Trophoblast cell (in vitro differentiated cells and primary cell): ENCODE results near the gene F10.

Experiments
- DNase-seq, 2 donors: peaks; one replicate each; pipeline ENCODE4 v3.0.0-alpha.2; 2016
- H2AFZ ChIP-seq: 2 replicates; pipeline ENCODE4 v1.6.1; 2013; ENCODE audit warnings: low read length, moderate library complexity, mild to moderate bottlenecking; ENCODE audit not compliant: insufficient read depth, poor library complexity
- H2AK5ac ChIP-seq: 2 replicates; pipeline ENCODE4 v1.6.1; 2013; ENCODE audit warnings: mild to moderate bottlenecking, low read length
- H2BK120ac ChIP-seq: 2 replicates; pipeline ENCODE4 v1.6.1; 2013; ENCODE audit warnings: low read length, mild to moderate bottlenecking, moderate library complexity; ENCODE audit not compliant: insufficient read depth, poor library complexity
- H2BK12ac ChIP-seq: 2 replicates; pipeline ENCODE4 v1.6.1; 2013; ENCODE audit warnings: mild to moderate bottlenecking, low read length, moderate library complexity
- H2BK5ac ChIP-seq: 2 replicates; pipeline ENCODE4 v1.6.1; 2013; ENCODE audit warnings: low read length, low read depth, moderate library complexity, mild to moderate bottlenecking; ENCODE audit not compliant: poor library complexity
- H3K14ac ChIP-seq: 2 replicates; pipeline ENCODE4 v1.6.1; 2013; ENCODE audit warnings: mild to moderate bottlenecking, low read length
- H3K18ac ChIP-seq: 2 replicates; pipeline ENCODE4 v1.6.1; 2013; ENCODE audit warnings: mild to moderate bottlenecking, low read length
- H3K23ac ChIP-seq: 2 replicates; pipeline ENCODE4 v1.6.1; 2013; ENCODE audit warnings: low read length
- H3K27ac ChIP-seq: 2 replicates; pipeline ENCODE4 v1.5.1; 2013; ENCODE audit warnings: low read depth, mild to moderate bottlenecking, inconsistent platforms, low read length, moderate library complexity
- H3K27me3 ChIP-seq: 2 replicates; pipeline ENCODE4 v1.6.1; 2013; ENCODE audit warnings: inconsistent platforms, mild to moderate bottlenecking, low read length, moderate library complexity; ENCODE audit not compliant: insufficient read depth
- H3K36me3 ChIP-seq, 2 experiments: 1 replicate in 1 of 2; 2 replicates in 1 of 2; pipeline ENCODE4 v1.6.1; 2013; ENCODE audit warnings: low read length in 2 of 2, mild to moderate bottlenecking in 2 of 2, moderate library complexity in 1 of 2; ENCODE audit not compliant: insufficient read depth in 2 of 2, control insufficient read depth in 1 of 2
- H3K4ac ChIP-seq: 2 replicates; pipeline ENCODE4 v1.6.1; 2013; ENCODE audit warnings: low read depth, mild to moderate bottlenecking, low read length, moderate library complexity
- H3K4me1 ChIP-seq, 2 experiments: 1 replicate in 1 of 2; 2 replicates in 1 of 2; pipeline ENCODE4 v1.6.1; 2013; ENCODE audit warnings: low read length in 2 of 2, mild to moderate bottlenecking in 2 of 2, moderate library complexity in 1 of 2; ENCODE audit not compliant: insufficient read depth in 2 of 2, control insufficient read depth in 1 of 2
- H3K4me2 ChIP-seq: 2 replicates; pipeline ENCODE4 v1.6.1; 2013; ENCODE audit warnings: inconsistent platforms, mild to moderate bottlenecking, low read length, moderate library complexity
- H3K4me3 ChIP-seq: 2 replicates; pipeline ENCODE4 v1.5.1; 2013; ENCODE audit warnings: mild to moderate bottlenecking, low read depth, low read length, inconsistent platforms
- H3K79me1 ChIP-seq: one replicate; pipeline ENCODE4 v1.6.1; 2013; ENCODE audit warnings: low read length
- H3K79me2 ChIP-seq: 2 replicates; pipeline ENCODE4 v1.6.1; 2013; ENCODE audit warnings: low read length, mild to moderate bottlenecking; ENCODE audit not compliant: control insufficient read depth, insufficient read depth, poor library complexity
- H3K9ac ChIP-seq: 2 replicates; pipeline ENCODE4 v1.6.1; 2013; ENCODE audit warnings: mild to moderate bottlenecking, low read length
- H3K9me3 ChIP-seq: 2 replicates; pipeline ENCODE4 v1.6.1; 2013; ENCODE audit warnings: low read depth, mild to moderate bottlenecking, control low read depth, inconsistent platforms, low read length; ENCODE audit not compliant: insufficient read depth
- H4K12ac ChIP-seq: 2 replicates; pipeline ENCODE4 v1.6.1; 2013; ENCODE audit warnings: low read depth, mild to moderate bottlenecking, low read length, moderate library complexity
- H4K8ac ChIP-seq: 2 replicates; pipeline ENCODE4 v1.6.1; 2013; ENCODE audit warnings: low read depth, mild to moderate bottlenecking, low read length, moderate library complexity
- H4K91ac ChIP-seq: one replicate; pipeline ENCODE4 v1.6.1; 2013; ENCODE audit warnings: low read depth, mild to moderate bottlenecking, low read length, moderate library complexity
- WGBS: extraction: QIAGEN DNeasy Blood & Tissue Kit; methylation state at CpG from one replicate; pipeline ENCODE4 v1.1.7; 2013; ENCODE audit warnings: missing lambda C conversion rate; ENCODE audit not compliant: insufficient read length, insufficient coverage; ENCODE audit errors: extremely low coverage; 5-methylcytosine and 5-hydroxymethylcytosine counted together

F10 gene

GRCh38 chr13:113137691-113138298 lies 15.2 kb downstream of the F10 start:
- Histone ChIP-seq H3K4me2 (no peak overlapping the region), H2AFZ (no peak overlapping the region), H2AK5ac (no peak overlapping the region), H3K4me1 (no peaks in the 10 kb centered on the region), H3K4me3 (no peak overlapping the region), H3K27ac (no peak overlapping the region), H3K27me3 (no peaks in the 10 kb centered on the region), H2BK5ac (no peak overlapping the region), H3K36me3 (no peaks in the 10 kb centered on the region), H3K9me3 (peaks cover 2% of the 10 kb centered on the region), H3K79me2 (no peaks in the 10 kb centered on the region), H4K91ac (no peak overlapping the region), H3K79me1 (no peaks in the 10 kb centered on the region), H4K12ac (no peak overlapping the region), H3K9ac (no peak overlapping the region), H3K4ac (no peak overlapping the region), H2BK120ac (no peak overlapping the region), H4K8ac (no peak overlapping the region), H3K18ac (no peak overlapping the region), H3K14ac (no peak overlapping the region), H3K23ac (no peak overlapping the region), H2BK12ac (no peak overlapping the region)
- no peak for DNase-seq
- WGBS = no CpG with 5 or more reads among the region's 11 CpGs

- no peak overlapping the region for H3K23ac ChIP-seq
- no peak overlapping the region for H3K27ac ChIP-seq
- H3K4ac ChIP-seq = no peak overlapping the region
- H4K12ac ChIP-seq = no peak overlapping the region
- no peaks in the 10 kb centered on the region for H3K79me2 ChIP-seq
- H3K36me3 ChIP-seq = no peaks in the 10 kb centered on the region
- H3K14ac ChIP-seq = no peak overlapping the region
- H3K4me1 ChIP-seq = no peaks in the 10 kb centered on the region
- H2BK12ac ChIP-seq = no peak overlapping the region
- no peak overlapping the region for H2BK5ac ChIP-seq
- no peak overlapping the region for H2AFZ ChIP-seq
- no peak overlapping the region for H3K4me2 ChIP-seq
- DNase-seq = no peak
- no peaks in the 10 kb centered on the region for H3K79me1 ChIP-seq
- no peak overlapping the region for H4K8ac ChIP-seq
- no CpG with 5 or more reads among the region's 16 CpGs for WGBS
- no peaks in the 10 kb centered on the region for H3K27me3 ChIP-seq
- H2AK5ac ChIP-seq = no peak overlapping the region
- H3K9me3 ChIP-seq = peaks cover 2% of the 10 kb centered on the region
- no peak overlapping the region for H3K18ac ChIP-seq
- no peak overlapping the region for H4K91ac ChIP-seq
- H3K4me3 ChIP-seq = no peak overlapping the region
- no peak overlapping the region for H3K9ac ChIP-seq
- no peak overlapping the region for H2BK120ac ChIP-seq
Observed at GRCh38 chr13:113138792-113139551, 16.4 kb downstream of the F10 start.

GRCh38 chr13:113139577-113139976 lies 17.0 kb downstream of the F10 start:
- no peak overlapping the region for H2BK120ac ChIP-seq
- H3K14ac ChIP-seq = no peak overlapping the region
- no peaks in the 10 kb centered on the region for H3K36me3 ChIP-seq
- no peak overlapping the region for H3K27ac ChIP-seq
- no CpG with 5 or more reads among the region's 5 CpGs for WGBS
- H3K4me3 ChIP-seq = no peak overlapping the region
- H4K12ac ChIP-seq = no peak overlapping the region
- no peaks in the 10 kb centered on the region for H3K79me1 ChIP-seq
- no peak overlapping the region for H2BK12ac ChIP-seq
- H3K4me2 ChIP-seq = no peak overlapping the region
- H3K79me2 ChIP-seq = no peaks in the 10 kb centered on the region
- H2AFZ ChIP-seq = no peak overlapping the region
- H3K9ac ChIP-seq = no peak overlapping the region
- H3K23ac ChIP-seq = no peak overlapping the region
- no peak overlapping the region for H2AK5ac ChIP-seq
- no peak overlapping the region for H2BK5ac ChIP-seq
- H3K4me1 ChIP-seq = no peaks in the 10 kb centered on the region
- no peak for DNase-seq
- H3K9me3 ChIP-seq = peaks cover 2% of the 10 kb centered on the region
- H4K8ac ChIP-seq = no peak overlapping the region
- H3K18ac ChIP-seq = no peak overlapping the region
- H3K27me3 ChIP-seq = no peaks in the 10 kb centered on the region
- H3K4ac ChIP-seq = no peak overlapping the region
- no peak overlapping the region for H4K91ac ChIP-seq

DNA sequence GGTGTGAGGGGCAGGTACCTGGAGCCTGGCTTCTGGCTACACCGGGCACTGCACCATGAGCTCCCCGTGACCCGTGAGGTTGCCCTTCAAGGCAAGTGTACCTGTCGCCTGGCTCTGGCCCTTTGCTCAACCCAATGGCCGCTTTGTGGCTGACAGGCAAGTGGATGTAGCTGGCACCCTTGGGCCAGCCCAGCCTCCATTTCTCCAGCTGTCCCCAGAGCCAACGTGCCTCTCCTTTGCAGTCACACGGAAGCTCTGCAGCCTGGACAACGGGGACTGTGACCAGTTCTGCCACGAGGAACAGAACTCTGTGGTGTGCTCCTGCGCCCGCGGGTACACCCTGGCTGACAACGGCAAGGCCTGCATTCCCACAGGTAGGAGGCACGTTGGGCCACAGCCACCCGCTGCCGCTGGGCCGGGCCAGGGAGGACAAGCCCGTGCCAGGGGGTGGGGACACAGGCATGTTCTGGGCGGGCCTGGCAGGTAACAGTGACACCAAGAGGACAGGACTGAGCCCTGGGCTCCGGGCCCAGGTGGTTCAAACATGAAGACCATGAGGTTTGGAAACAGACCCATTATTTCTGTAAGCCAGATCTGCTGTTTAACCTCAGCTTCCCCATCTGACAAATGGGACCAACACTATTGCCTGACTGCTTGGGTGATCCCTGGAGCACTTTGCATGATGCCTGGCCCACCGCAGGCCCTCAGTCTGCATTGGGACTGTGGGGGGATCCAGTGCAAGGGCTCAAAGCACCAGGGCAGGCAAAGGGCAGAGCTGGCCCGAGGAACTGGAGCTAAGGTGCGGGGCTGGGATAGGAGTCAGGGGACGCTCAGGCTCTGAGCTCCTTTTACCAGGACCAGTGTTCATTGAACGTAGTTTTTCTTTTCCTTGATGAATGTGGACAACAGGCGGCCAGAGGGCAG lies 18.3 kb downstream of the F10 start:
- Histone ChIP-seq H4K8ac (no peak overlapping the region), H3K79me2 (no peaks in the 10 kb centered on the region), H3K23ac (no peak overlapping the region), H3K14ac (no peak overlapping the region), H3K4me1 (no peaks in the 10 kb centered on the region), H3K18ac (no peak overlapping the region), H3K4me3 (no peak overlapping the region), H3K4ac (no peak overlapping the region), H2AFZ (no peak overlapping the region), H3K27me3 (no peaks in the 10 kb centered on the region), H2BK5ac (no peak overlapping the region), H3K4me2 (no peak overlapping the region), H4K91ac (no peak overlapping the region), H3K27ac (no peak overlapping the region), H2BK120ac (no peak overlapping the region), H3K9ac (no peak overlapping the region), H3K36me3 (no peaks in the 10 kb centered on the region), H2AK5ac (no peak overlapping the region), H3K9me3 (peaks cover 2% of the 10 kb centered on the region), H2BK12ac (no peak overlapping the region), H3K79me1 (no peaks in the 10 kb centered on the region), H4K12ac (no peak overlapping the region)
- WGBS = no CpG with 5 or more reads among the region's 26 CpGs
- DNase-seq = no peak
